ENCODE measurements around the gene PREB. TPM values are rescaled to one million over a fixed set of nuclear protein-coding genes. Genes with fewer than 3 reads are reported as not detected.

Gene PREB
- total and polyA plus RNA-seq, 2 of the 13 experiments (the other 11 are each of a cell fraction or from before 2014, with no cell fraction given) = 112 to 192 TPM

- TF ChIP-seq, protein P1, sequence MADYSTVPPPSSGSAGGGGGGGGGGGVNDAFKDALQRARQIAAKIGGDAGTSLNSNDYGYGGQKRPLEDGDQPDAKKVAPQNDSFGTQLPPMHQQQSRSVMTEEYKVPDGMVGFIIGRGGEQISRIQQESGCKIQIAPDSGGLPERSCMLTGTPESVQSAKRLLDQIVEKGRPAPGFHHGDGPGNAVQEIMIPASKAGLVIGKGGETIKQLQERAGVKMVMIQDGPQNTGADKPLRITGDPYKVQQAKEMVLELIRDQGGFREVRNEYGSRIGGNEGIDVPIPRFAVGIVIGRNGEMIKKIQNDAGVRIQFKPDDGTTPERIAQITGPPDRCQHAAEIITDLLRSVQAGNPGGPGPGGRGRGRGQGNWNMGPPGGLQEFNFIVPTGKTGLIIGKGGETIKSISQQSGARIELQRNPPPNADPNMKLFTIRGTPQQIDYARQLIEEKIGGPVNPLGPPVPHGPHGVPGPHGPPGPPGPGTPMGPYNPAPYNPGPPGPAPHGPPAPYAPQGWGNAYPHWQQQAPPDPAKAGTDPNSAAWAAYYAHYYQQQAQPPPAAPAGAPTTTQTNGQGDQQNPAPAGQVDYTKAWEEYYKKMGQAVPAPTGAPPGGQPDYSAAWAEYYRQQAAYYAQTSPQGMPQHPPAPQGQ (CRISPR knock-in tag; IDR thresholded peaks at IDR 0.05; ENCODE audit: borderline replicate concordance) = no peak
- TF ChIP-seq, protein P2, sequence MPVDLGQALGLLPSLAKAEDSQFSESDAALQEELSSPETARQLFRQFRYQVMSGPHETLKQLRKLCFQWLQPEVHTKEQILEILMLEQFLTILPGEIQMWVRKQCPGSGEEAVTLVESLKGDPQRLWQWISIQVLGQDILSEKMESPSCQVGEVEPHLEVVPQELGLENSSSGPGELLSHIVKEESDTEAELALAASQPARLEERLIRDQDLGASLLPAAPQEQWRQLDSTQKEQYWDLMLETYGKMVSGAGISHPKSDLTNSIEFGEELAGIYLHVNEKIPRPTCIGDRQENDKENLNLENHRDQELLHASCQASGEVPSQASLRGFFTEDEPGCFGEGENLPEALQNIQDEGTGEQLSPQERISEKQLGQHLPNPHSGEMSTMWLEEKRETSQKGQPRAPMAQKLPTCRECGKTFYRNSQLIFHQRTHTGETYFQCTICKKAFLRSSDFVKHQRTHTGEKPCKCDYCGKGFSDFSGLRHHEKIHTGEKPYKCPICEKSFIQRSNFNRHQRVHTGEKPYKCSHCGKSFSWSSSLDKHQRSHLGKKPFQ (CRISPR knock-in tag; IDR thresholded peaks at IDR 0.05; ENCODE audit: insufficient replicate concordance) = peak; percentile 100
- TF ChIP-seq ZNF331 (CRISPR knock-in tag; IDR thresholded peaks at IDR 0.05) (peak; percentile 85), ZNF878 (CRISPR knock-in tag; IDR thresholded peaks at IDR 0.05) (peak; percentile 89; the same call in 1 of the 2 replicates), MTERF4 (CRISPR knock-in tag; IDR thresholded peaks at IDR 0.05) (peak; percentile 91), TBL1XR1 (IDR thresholded peaks at IDR 0.05; ENCODE audit: borderline replicate concordance, low read length, partially characterized antibody) (no peak), THYN1 (CRISPR knock-in tag; IDR thresholded peaks at IDR 0.05; ENCODE audit: borderline replicate concordance, low read depth) (no peak), ZMYM2 (CRISPR knock-in tag; IDR thresholded peaks at IDR 0.05) (peak; percentile 79; the same call in 1 of the 2 replicates), MAF1 (CRISPR knock-in tag; IDR thresholded peaks at IDR 0.05; ENCODE audit: borderline replicate concordance) (no peak), DNMT3B (CRISPR knock-in tag; conservative IDR thresholded peaks at IDR 0.05) (no peak), NR2C2 (CRISPR knock-in tag; IDR thresholded peaks at IDR 0.05; ENCODE audit: borderline replicate concordance) (peak; percentile 97), ZNF160 (CRISPR knock-in tag; IDR thresholded peaks at IDR 0.05) (no peak), ZNF674 (CRISPR knock-in tag; IDR thresholded peaks at IDR 0.05; ENCODE audit: low read depth) (no peak), NR3C1 (CRISPR knock-in tag; IDR thresholded peaks at IDR 0.05) (no peak), HOXD1 (CRISPR knock-in tag; IDR thresholded peaks at IDR 0.05) (peak; percentile 26; the same call in 1 of the 2 replicates), HNRNPK (IDR thresholded peaks at IDR 0.05; ENCODE audit: low read depth, low read length, poor library complexity, severe bottlenecking) (no peak), BHLHE40 (IDR thresholded peaks at IDR 0.05; ENCODE audit: low read length) (no peak), ZFP37 (CRISPR knock-in tag; IDR thresholded peaks at IDR 0.05; ENCODE audit: borderline replicate concordance) (peak; percentile 91; the same call in 1 of the 2 replicates)
- TF ChIP-seq, protein P3, sequence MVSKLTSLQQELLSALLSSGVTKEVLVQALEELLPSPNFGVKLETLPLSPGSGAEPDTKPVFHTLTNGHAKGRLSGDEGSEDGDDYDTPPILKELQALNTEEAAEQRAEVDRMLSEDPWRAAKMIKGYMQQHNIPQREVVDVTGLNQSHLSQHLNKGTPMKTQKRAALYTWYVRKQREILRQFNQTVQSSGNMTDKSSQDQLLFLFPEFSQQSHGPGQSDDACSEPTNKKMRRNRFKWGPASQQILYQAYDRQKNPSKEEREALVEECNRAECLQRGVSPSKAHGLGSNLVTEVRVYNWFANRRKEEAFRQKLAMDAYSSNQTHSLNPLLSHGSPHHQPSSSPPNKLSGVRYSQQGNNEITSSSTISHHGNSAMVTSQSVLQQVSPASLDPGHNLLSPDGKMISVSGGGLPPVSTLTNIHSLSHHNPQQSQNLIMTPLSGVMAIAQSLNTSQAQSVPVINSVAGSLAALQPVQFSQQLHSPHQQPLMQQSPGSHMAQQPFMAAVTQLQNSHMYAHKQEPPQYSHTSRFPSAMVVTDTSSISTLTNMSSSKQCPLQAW (CRISPR knock-in tag; IDR thresholded peaks at IDR 0.05) = peak; percentile 97
- TF ChIP-seq, protein P4, sequence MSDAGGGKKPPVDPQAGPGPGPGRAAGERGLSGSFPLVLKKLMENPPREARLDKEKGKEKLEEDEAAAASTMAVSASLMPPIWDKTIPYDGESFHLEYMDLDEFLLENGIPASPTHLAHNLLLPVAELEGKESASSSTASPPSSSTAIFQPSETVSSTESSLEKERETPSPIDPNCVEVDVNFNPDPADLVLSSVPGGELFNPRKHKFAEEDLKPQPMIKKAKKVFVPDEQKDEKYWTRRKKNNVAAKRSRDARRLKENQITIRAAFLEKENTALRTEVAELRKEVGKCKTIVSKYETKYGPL (CRISPR knock-in tag; IDR thresholded peaks at IDR 0.05) = no peak
- TF ChIP-seq, protein P5, sequence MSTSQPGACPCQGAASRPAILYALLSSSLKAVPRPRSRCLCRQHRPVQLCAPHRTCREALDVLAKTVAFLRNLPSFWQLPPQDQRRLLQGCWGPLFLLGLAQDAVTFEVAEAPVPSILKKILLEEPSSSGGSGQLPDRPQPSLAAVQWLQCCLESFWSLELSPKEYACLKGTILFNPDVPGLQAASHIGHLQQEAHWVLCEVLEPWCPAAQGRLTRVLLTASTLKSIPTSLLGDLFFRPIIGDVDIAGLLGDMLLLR (CRISPR knock-in tag; IDR thresholded peaks at IDR 0.05) = no peak
Measured at GRCh38 chr2:27092696-27093429, 41.6 kb downstream of the PREB start (continued).

Measured in HepG2 (cell line).